ENCODE measurements around the gene SLC17A8. TPM values are rescaled to one million over a fixed set of nuclear protein-coding genes. Genes with fewer than 3 reads are reported as not detected.

The SLC17A8 gene
- polyA plus RNA-seq, 1 donor (not counting 4 experiments of a cell fraction or from before 2014, with no cell fraction given), result not detected

DNA sequence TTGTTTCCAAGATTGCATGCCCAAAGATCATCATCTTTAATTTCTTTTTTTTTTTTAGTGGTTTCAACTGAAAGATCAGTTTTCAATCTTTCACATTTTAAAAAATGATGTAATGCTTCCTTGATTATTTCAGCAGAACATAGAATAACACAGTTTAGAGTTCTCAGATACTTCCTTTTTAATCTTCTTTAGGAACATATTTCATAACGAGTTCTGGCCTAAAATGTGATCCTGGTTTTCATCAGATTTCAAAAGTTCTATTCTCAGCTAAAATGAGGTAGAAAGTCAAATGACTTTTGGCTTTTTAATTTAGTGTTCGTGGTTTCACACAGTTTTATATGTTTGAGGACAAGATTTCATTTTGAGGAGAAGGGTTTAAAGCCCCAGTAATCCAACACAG lies 76.8 kb downstream of the SLC17A8 start:
- H3K36me3 ChIP-seq (ENCODE audit: control insufficient read depth in 2 of 2, extremely low read depth in 1 of 2, insufficient read depth in 2 of 2, low read length in 2 of 2), result no peaks in the 10 kb centered on the region
- dilution Hi-C loops (cut with MboI; ENCODE audit: extremely low pct_ligation_motif_present, low sequenced_read_pairs), result no loop called here
- TF ChIP-seq EZH2 (IDR thresholded peaks at IDR 0.05; ENCODE audit: low read length), result no peak
- TF ChIP-seq, protein P1, sequence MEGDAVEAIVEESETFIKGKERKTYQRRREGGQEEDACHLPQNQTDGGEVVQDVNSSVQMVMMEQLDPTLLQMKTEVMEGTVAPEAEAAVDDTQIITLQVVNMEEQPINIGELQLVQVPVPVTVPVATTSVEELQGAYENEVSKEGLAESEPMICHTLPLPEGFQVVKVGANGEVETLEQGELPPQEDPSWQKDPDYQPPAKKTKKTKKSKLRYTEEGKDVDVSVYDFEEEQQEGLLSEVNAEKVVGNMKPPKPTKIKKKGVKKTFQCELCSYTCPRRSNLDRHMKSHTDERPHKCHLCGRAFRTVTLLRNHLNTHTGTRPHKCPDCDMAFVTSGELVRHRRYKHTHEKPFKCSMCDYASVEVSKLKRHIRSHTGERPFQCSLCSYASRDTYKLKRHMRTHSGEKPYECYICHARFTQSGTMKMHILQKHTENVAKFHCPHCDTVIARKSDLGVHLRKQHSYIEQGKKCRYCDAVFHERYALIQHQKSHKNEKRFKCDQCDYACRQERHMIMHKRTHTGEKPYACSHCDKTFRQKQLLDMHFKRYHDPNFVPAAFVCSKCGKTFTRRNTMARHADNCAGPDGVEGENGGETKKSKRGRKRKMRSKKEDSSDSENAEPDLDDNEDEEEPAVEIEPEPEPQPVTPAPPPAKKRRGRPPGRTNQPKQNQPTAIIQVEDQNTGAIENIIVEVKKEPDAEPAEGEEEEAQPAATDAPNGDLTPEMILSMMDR (optimal IDR thresholded peaks at IDR 0.05 in 1 of 3, IDR thresholded peaks at IDR 0.05 in 1 of 3, conservative IDR thresholded peaks at IDR 0.05 in 1 of 3; ENCODE audit: extremely low read depth in 1 of 3, insufficient read depth in 2 of 3, low read length in 3 of 3), result no peak
- no peak for DNase-seq (ENCODE audit: low read depth, low spot score)
- H3K4me1 ChIP-seq (ENCODE audit: control insufficient read depth, extremely low read depth, insufficient read depth, low read length), result no peaks in the 10 kb centered on the region
- H3K9ac ChIP-seq (ENCODE audit: control insufficient read depth, extremely low read depth, insufficient read depth, low read length), result no peak overlapping the region
- no peaks in the 10 kb centered on the region for H3K27me3 ChIP-seq (ENCODE audit: control insufficient read depth, extremely low read depth, insufficient read depth, low read length)
- no peaks in the 10 kb centered on the region for H4K20me1 ChIP-seq (ENCODE audit: control insufficient read depth, extremely low read depth, insufficient read depth, low read length)
- H3K9me3 ChIP-seq (ENCODE audit: control insufficient read depth, low read depth, low read length), result no peaks in the 10 kb centered on the region
- no peak overlapping the region for H3K4me2 ChIP-seq (ENCODE audit: control insufficient read depth, extremely low read depth, insufficient read depth, low read depth, low read length)
- no peak overlapping the region for H2AFZ ChIP-seq (ENCODE audit: control insufficient read depth, low read length)
- H3K9me1 ChIP-seq (ENCODE audit: control insufficient read depth, extremely low read depth, insufficient read depth, low read length), result no peaks in the 10 kb centered on the region
- no peak overlapping the region for H3K4me3 ChIP-seq (ENCODE audit: control insufficient read depth in 2 of 3, extremely low read depth in 1 of 3, insufficient read depth in 2 of 3, low read depth in 1 of 3, low read length in 3 of 3)
- no peak overlapping the region for H3K27ac ChIP-seq (ENCODE audit: control insufficient read depth, insufficient read depth, low read length)
- no peaks in the 10 kb centered on the region for H3K79me2 ChIP-seq (ENCODE audit: control insufficient read depth, insufficient read depth, low read length)
- no peak for FAIRE-seq

DNA sequence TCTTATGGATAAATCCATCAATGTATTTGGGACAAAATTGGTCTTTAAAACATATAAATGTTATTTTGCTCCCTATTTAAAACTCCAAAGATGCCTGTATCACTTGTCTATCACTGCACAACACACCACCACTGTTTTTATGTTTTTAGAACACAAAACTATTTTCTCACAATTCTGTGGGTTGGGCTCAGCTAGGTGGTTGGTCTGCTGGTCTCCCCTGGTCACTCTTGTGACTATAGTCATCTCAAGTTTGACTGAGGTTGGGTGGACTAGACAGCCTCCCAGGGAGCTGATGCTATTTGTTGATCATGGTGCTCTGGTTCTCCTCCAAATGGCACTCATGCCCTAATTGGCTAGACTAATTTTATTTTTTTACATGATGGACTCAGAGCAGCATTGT lies 77.3 kb downstream of the SLC17A8 start:
- Histone ChIP-seq H3K79me2 (ENCODE audit: control insufficient read depth, insufficient read depth, low read length) (no peaks in the 10 kb centered on the region), H2AFZ (ENCODE audit: control insufficient read depth, low read length) (no peak overlapping the region), H3K27ac (ENCODE audit: control insufficient read depth, insufficient read depth, low read length) (no peak overlapping the region), H3K9ac (ENCODE audit: control insufficient read depth, extremely low read depth, insufficient read depth, low read length) (no peak overlapping the region), H3K36me3 (ENCODE audit: control insufficient read depth in 2 of 2, extremely low read depth in 1 of 2, insufficient read depth in 2 of 2, low read length in 2 of 2) (no peaks in the 10 kb centered on the region), H4K20me1 (ENCODE audit: control insufficient read depth, extremely low read depth, insufficient read depth, low read length) (no peaks in the 10 kb centered on the region), H3K4me3 (ENCODE audit: control insufficient read depth in 2 of 3, extremely low read depth in 1 of 3, insufficient read depth in 2 of 3, low read depth in 1 of 3, low read length in 3 of 3) (no peak overlapping the region), H3K9me3 (ENCODE audit: control insufficient read depth, low read depth, low read length) (no peaks in the 10 kb centered on the region), H3K4me2 (ENCODE audit: control insufficient read depth, extremely low read depth, insufficient read depth, low read depth, low read length) (no peak overlapping the region), H3K4me1 (ENCODE audit: control insufficient read depth, extremely low read depth, insufficient read depth, low read length) (no peaks in the 10 kb centered on the region), H3K27me3 (ENCODE audit: control insufficient read depth, extremely low read depth, insufficient read depth, low read length) (no peaks in the 10 kb centered on the region), H3K9me1 (ENCODE audit: control insufficient read depth, extremely low read depth, insufficient read depth, low read length) (no peaks in the 10 kb centered on the region)
- TF ChIP-seq EZH2 (IDR thresholded peaks at IDR 0.05; ENCODE audit: low read length), result no peak
- TF ChIP-seq, protein P1 (optimal IDR thresholded peaks at IDR 0.05 in 1 of 3, IDR thresholded peaks at IDR 0.05 in 1 of 3, conservative IDR thresholded peaks at IDR 0.05 in 1 of 3; ENCODE audit: extremely low read depth in 1 of 3, insufficient read depth in 2 of 3, low read length in 3 of 3), result no peak
- no peak for DNase-seq (ENCODE audit: low read depth, low spot score)
- dilution Hi-C loops (cut with MboI; ENCODE audit: extremely low pct_ligation_motif_present, low sequenced_read_pairs), result no loop called here
- no peak for FAIRE-seq

Measured in keratinocyte (primary cell).